GM12878 (cell line): ENCODE data around the gene CLK2.

Source experiments
- CEBPB ChIP-seq, 2 experiments: fragments of 150-350 bp in 1 of 2; IDR thresholded peaks; 2 replicates each; pipeline ENCODE4 v1.6.1; 2012 to 2014; ENCODE audit warnings: low read depth in 2 of 2, low read length in 2 of 2, borderline replicate concordance in 1 of 2, inconsistent platforms in 1 of 2
- CREB1 ChIP-seq: IDR thresholded peaks from 2 replicates; pipeline ENCODE4 v1.6.1; 2012; ENCODE audit warnings: low read depth, mild to moderate bottlenecking, inconsistent platforms
- ESRRA ChIP-seq: IDR thresholded peaks from 2 replicates; pipeline ENCODE4 v1.6.1; 2012; ENCODE audit warnings: mild to moderate bottlenecking, low read length, improper control_type of control experiment
- KAT2A ChIP-seq: conservative IDR thresholded peaks from 2 replicates; pipeline ENCODE4 v1.6.1; 2011; ENCODE audit warnings: low read depth, low read length; ENCODE audit not compliant: control insufficient read depth
- NFIC ChIP-seq: IDR thresholded peaks from 2 replicates; pipeline ENCODE4 v1.6.1; 2012; ENCODE audit warnings: low read depth, mild to moderate bottlenecking, inconsistent platforms, low read length, moderate library complexity
- NFXL1 ChIP-seq: fragments of 450-650 bp; IDR thresholded peaks from 2 replicates; pipeline ENCODE4 v1.6.1; 2017; ENCODE audit warnings: antibody characterized with exemption, mild to moderate bottlenecking, borderline replicate concordance
- RAD21 ChIP-seq: IDR thresholded peaks from 2 replicates; pipeline ENCODE4 v1.6.1; 2011; ENCODE audit warnings: mild to moderate bottlenecking, low read depth, low read length, moderate library complexity; ENCODE audit not compliant: insufficient read depth
- SP1 ChIP-seq: IDR thresholded peaks from one replicate; pipeline ENCODE4 v1.6.1; 2011; ENCODE audit warnings: low read depth, low read length
- TF ChIP-seq, protein P1 (sequence below): IDR thresholded peaks from 2 replicates; pipeline ENCODE4 v1.6.1; 2011; ENCODE audit warnings: mild to moderate bottlenecking, low read depth, low read length, moderate library complexity; ENCODE audit not compliant: insufficient replicate concordance
- TF ChIP-seq, protein P2 (sequence below), 3 experiments: IDR thresholded peaks in 2 of 3; conservative IDR thresholded peaks in 1 of 3; 2 replicates each; pipeline ENCODE4 v1.5.1; 2011; ENCODE audit warnings: low read depth in 3 of 3, low read length in 3 of 3, mild to moderate bottlenecking in 3 of 3, control low read depth in 2 of 3, moderate library complexity in 2 of 3, inconsistent platforms in 1 of 3, mixed read lengths in 1 of 3; ENCODE audit not compliant: control insufficient read depth in 2 of 3, insufficient read depth in 1 of 3; ENCODE audit errors: extremely low read depth in 1 of 3
- TF ChIP-seq, protein P3 (sequence below): IDR thresholded peaks from 2 replicates; pipeline ENCODE4 v1.6.1; 2012; ENCODE audit warnings: low read length, inconsistent platforms

DNA sequence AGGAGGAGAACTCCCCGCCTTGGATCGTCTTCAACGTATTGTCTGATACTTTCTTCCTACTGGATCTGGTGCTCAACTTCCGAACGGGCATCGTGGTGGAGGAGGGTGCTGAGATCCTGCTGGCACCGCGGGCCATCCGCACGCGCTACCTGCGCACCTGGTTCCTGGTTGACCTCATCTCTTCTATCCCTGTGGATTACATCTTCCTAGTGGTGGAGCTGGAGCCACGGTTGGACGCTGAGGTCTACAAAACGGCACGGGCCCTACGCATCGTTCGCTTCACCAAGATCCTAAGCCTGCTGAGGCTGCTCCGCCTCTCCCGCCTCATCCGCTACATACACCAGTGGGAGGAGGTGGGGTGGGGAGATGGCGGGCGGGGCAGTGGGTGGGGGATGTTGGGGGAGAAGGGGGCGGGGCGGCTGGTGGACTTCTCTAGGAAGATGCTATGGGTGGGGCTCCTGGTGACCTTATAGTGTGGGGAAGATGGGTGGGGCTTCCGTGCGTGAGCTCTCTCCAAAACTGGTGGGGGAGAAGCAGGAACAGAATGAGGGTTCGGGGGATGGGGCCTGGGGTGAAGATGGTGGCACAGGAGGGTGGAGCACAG is 9.3 kb upstream of the CLK2 start:
- TF ChIP-seq CEBPB (IDR thresholded peaks at IDR 0.05; ENCODE audit: borderline replicate concordance in 1 of 2, low read depth in 2 of 2, low read length in 2 of 2), result no peak
- TF ChIP-seq, protein P1, sequence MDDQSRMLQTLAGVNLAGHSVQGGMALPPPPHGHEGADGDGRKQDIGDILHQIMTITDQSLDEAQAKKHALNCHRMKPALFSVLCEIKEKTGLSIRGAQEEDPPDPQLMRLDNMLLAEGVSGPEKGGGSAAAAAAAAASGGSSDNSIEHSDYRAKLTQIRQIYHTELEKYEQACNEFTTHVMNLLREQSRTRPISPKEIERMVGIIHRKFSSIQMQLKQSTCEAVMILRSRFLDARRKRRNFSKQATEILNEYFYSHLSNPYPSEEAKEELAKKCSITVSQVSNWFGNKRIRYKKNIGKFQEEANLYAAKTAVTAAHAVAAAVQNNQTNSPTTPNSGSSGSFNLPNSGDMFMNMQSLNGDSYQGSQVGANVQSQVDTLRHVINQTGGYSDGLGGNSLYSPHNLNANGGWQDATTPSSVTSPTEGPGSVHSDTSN, result no peak
- TF ChIP-seq, protein P2, sequence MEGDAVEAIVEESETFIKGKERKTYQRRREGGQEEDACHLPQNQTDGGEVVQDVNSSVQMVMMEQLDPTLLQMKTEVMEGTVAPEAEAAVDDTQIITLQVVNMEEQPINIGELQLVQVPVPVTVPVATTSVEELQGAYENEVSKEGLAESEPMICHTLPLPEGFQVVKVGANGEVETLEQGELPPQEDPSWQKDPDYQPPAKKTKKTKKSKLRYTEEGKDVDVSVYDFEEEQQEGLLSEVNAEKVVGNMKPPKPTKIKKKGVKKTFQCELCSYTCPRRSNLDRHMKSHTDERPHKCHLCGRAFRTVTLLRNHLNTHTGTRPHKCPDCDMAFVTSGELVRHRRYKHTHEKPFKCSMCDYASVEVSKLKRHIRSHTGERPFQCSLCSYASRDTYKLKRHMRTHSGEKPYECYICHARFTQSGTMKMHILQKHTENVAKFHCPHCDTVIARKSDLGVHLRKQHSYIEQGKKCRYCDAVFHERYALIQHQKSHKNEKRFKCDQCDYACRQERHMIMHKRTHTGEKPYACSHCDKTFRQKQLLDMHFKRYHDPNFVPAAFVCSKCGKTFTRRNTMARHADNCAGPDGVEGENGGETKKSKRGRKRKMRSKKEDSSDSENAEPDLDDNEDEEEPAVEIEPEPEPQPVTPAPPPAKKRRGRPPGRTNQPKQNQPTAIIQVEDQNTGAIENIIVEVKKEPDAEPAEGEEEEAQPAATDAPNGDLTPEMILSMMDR (IDR thresholded peaks at IDR 0.05 in 2 of 3, conservative IDR thresholded peaks at IDR 0.05 in 1 of 3; ENCODE audit: control insufficient read depth in 2 of 3, extremely low read depth in 1 of 3, insufficient read depth in 1 of 3, low read depth in 3 of 3, low read length in 3 of 3), result no peak
- no peak for TF ChIP-seq SP1
- no peak for TF ChIP-seq NFIC
- TF ChIP-seq KAT2A, result no peak
- no peak for TF ChIP-seq CREB1
- no peak for TF ChIP-seq ESRRA
- TF ChIP-seq RAD21, result no peak
- no peak for TF ChIP-seq NFXL1
- TF ChIP-seq, protein P3, sequence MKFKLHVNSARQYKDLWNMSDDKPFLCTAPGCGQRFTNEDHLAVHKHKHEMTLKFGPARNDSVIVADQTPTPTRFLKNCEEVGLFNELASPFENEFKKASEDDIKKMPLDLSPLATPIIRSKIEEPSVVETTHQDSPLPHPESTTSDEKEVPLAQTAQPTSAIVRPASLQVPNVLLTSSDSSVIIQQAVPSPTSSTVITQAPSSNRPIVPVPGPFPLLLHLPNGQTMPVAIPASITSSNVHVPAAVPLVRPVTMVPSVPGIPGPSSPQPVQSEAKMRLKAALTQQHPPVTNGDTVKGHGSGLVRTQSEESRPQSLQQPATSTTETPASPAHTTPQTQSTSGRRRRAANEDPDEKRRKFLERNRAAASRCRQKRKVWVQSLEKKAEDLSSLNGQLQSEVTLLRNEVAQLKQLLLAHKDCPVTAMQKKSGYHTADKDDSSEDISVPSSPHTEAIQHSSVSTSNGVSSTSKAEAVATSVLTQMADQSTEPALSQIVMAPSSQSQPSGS, result no peak
